Measurements from ENCODE around the gene ZMIZ1.

The ZMIZ1 gene

DNA sequence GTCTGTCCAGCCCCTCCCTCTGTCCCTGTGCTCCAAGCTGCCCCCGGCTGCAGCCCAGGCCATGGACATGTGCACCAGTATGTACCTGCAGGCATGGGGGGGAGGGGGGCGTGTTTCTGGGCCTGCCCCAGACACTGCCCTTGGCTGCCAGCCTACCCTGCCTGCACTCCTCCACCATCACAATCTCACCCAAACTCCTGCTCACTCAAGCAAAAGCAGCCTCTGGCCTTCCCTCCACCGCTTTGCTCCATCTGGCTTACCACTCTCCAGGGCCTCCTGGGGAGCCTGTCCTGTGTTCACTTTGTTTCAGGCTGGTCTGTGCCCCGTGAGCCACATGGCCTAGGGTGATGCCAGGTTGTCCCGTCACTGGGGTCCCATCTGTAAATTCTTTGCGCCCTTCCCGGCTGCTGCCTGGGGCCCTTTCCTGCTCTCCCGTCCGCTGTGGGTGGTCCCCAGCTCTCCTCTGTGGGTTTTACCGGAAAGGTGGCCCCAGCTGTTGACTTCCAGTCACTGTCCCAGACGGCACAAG lies 245.2 kb downstream of the ZMIZ1 start:
- Mint-ChIP-seq H3K4me3 (no peak overlapping the region), H3K4me1 (peaks cover 40% of the 10 kb centered on the region), H3K27me3 (no peaks in the 10 kb centered on the region), H3K9me3 (peaks cover 4 to 6% of the 10 kb centered on the region in 2 donors), H3K27ac (peak overlapping the region; percentile 80 to 95)
- ATAC-seq, result no peak
- DNase-seq, result no peak

DNA sequence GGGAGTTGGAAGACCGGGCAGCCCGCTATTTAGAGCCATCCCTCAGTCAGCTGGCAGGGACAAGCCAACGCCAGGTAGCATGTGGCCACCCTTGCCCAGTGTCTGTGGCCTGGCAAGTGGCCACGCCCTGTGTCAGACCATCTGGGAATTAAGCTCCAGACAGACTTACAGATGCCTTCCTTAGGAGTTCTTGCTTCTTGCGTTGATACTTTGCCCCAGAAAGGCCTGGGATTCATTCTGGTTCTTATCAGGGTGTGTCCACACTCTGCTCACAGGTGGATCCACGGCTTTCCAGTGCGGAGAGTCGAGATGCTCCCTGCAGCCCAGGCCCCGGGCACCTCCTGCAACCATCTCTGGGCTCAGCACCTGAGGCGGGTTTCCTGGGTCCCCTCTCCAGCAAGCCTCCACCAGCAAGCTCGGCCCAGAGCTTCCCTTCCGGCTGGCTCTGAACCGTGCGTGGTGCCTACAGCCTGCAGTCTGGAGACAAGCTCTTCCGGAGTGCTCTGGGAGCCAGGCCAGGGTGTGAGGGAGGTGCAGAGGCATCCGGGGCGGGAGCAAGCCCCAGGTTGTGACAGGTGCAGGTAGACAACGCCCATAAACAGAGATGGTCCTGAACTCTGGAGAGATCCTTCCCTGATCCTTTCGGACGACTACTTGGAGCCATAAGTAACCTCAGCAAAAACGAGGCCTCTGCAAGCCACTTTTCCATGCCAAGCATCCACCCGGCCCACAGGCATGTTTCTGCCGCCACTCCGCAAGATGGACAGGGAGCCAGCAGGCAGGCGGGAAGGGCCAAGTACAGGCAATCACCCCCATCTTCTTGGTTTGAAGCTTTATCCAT lies 246.2 kb downstream of the ZMIZ1 start:
- Mint-ChIP-seq H3K4me3 (no peak overlapping the region), H3K9me3 (peaks cover 13 to 15% of the 10 kb centered on the region in 2 donors), H3K4me1 (peaks cover 44% of the 10 kb centered on the region), H3K27me3 (no peaks in the 10 kb centered on the region), H3K27ac (no peak overlapping the region)
- DNase-seq (no peak), ATAC-seq (no peak)

DNA sequence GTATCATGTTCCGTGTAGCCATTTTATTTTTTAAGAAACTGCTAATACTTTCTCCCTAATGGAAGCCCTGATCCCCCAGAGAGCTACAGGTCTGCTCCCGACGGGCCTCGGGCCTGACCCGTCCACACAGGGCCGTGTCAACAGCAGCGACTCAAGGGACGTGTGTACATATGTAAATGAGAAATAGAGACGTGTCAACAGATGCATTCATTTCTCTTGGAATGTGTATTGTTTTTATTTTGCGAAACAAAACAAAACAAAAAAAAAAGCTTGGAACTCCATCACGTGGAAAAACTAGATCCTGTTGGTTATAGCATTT lies 246.8 kb downstream of the ZMIZ1 start:
- Mint-ChIP-seq H3K4me1 (peaks cover 50% of the 10 kb centered on the region), H3K4me3 (no peak overlapping the region), H3K27ac (no peak overlapping the region), H3K27me3 (no peaks in the 10 kb centered on the region), H3K9me3 (peaks cover 13 to 15% of the 10 kb centered on the region in 2 donors)
- DNase-seq (no peak), ATAC-seq (no peak)

DNA sequence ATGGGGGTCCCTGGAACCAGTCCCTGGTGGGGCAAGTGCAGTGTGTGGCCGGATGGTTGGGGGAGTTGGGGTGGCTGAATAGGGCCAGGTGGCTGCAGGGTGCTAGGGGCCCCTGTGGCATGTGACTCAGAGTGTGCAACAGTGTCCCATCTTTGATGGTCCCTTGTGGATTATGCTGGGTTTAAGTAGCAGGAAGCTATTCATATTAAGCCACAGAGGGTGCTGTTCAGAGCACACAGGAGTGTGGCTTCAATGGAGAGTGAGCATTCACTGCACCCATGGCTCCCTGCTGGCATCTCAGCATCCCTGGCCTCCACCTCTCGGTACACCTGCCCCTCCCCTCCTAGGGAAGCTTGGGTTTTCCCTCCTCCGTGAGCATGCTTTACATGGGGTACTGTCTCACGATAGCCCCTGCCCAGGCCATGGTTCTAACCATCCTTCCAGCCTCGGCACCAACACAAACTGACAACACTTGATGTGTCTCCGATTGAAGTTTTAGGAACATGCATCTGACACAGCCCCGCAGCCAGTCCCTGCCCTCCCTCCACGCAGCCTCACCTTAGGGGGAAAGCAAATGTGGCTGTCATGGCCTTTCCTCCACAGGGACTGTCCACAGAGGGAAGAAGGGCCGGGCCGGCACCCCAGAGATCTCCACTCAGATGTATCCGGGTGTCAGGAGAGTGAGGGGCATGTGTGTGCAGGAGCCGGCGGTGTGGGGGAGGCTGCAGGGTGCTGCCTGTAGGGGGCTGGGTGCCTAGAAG lies 248.1 kb downstream of the ZMIZ1 start:
- H3K9me3 Mint-ChIP-seq, result peaks cover 13 to 15% of the 10 kb centered on the region in 2 donors
- peak; percentile 25 to 42 for DNase-seq
- H3K4me1 Mint-ChIP-seq, result peaks cover 60% of the 10 kb centered on the region
- H3K27ac Mint-ChIP-seq, result peak overlapping the region; percentile 81 to 95
- ATAC-seq, result peak; percentile 78
- H3K27me3 Mint-ChIP-seq, result no peaks in the 10 kb centered on the region
- peak overlapping the region; percentile 73 to 80 for H3K4me3 Mint-ChIP-seq

DNA sequence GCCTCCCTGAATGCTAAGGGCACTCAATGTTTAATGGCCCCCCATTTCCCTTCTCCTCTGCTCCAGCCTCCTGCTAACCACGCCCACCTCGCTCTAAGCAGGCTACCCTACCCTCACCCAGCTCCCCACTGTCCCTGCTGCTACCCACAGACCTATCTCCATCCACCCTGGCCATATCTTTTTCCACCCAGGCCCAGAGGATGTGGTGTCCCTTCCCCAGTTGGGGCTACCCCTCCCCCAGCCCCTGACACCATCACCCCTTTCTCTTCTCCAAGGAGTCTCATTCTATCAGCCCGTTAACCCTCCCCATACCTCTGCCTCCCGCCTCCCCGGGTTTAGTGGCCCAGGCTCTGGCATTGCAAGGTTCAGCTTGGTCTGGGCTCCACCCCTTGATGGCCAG lies 249.6 kb downstream of the ZMIZ1 start:
- Mint-ChIP-seq H3K27ac (peak overlapping the region; percentile 21 to 95), H3K27me3 (no peaks in the 10 kb centered on the region), H3K4me3 (peak overlapping the region; percentile 73 to 80), H3K4me1 (peaks cover 75% of the 10 kb centered on the region), H3K9me3 (peaks cover 13 to 15% of the 10 kb centered on the region in 2 donors)
- no peak for ATAC-seq
- DNase-seq, result no peak

DNA sequence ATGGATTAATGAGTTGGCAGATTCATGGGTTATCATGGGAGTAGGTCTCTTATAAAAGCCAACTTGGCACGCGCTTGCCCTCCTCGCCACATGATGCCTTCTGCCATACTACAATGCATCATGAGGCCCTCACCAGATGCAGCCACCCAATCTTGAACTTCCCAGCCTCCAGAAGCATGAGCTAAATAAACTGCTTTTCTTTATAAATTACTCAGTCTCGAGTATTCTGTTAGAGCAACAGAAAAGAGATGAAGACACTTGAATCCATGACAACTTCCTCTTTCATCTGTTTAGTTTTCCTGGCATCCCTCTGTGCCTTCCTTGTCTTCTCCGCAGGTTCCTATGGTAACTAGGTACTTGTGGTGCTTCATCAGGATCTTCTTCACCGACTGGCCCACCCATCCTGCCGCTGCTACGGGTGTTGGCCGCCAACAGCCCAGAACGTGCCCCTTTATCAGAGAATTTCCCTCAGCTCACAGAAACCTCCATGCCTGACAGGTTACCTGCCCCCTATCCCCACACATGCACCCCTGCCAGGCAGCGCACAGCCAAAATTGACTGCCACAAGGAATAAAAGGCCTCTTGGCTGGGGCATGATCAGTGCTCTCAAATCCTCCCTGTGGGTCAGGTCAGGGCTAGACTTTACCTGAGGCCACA lies 250.5 kb downstream of the ZMIZ1 start:
- DNase-seq (no peak), ATAC-seq (no peak)
- Mint-ChIP-seq H3K27me3 (no peaks in the 10 kb centered on the region), H3K4me3 (peak overlapping the region; percentile 73 to 80), H3K4me1 (peaks cover 80% of the 10 kb centered on the region), H3K27ac (peak overlapping the region in 1 of 2 donors; percentile 21), H3K9me3 (peaks cover 13 to 15% of the 10 kb centered on the region in 2 donors)

DNA sequence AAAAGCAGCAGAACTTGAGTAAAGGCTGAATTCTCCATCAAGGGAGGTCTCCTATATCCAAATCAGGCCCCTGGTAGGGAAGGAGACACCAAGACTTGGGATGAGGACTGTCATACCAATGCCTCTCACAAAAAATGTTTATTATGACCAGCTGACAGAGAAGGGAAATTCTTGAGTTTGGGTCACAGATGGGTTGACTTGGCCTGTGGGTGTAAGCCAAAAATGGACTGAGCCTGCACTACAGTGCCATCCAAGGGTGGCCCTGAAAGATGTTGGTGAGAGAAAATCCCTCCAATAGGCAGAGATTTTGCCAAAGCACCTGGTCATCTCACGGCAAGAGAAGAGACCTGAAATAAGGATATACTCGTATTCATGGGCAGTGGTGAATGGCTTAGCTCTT lies 251.6 kb downstream of the ZMIZ1 start:
- no peak for DNase-seq
- Mint-ChIP-seq H3K4me3 (no peak overlapping the region), H3K9me3 (peaks cover 13 to 15% of the 10 kb centered on the region in 2 donors), H3K4me1 (peaks cover 88% of the 10 kb centered on the region), H3K27me3 (no peaks in the 10 kb centered on the region), H3K27ac (no peak overlapping the region)
- no peak for ATAC-seq

DNA sequence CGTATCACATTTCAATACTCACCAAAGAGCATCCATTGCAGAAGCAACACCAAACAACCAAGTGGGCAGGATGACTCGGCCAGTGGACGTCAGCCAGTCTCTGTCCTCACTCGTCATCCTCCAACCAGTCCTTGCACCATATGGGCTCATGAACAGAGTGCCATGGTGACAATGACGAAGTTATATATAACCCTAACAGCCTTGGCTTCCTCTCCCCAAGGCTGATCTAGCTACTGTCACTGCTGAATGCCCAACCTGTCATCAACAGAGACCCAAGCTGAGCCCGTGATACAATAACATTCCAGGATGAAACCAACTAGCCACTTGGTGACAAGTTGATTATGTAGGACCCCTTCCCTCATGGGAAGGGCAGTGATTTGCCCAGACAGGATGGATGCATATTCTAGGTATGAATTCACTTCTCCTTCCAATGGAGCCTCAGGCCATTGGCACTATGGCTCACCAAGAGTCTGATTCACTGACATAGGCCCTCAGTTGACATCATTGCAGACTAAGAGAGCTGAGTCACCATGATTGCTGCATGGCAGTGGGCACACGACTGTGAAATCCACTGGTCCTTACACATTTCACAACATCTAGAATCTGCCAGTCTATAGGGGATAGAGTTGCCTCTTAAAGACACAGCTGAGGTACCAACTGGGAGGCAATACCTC lies 252.2 kb downstream of the ZMIZ1 start:
- Mint-ChIP-seq H3K9me3 (peaks cover 13 to 15% of the 10 kb centered on the region in 2 donors), H3K4me3 (no peak overlapping the region), H3K27me3 (no peaks in the 10 kb centered on the region), H3K4me1 (peaks cover 82% of the 10 kb centered on the region), H3K27ac (no peak overlapping the region)
- DNase-seq (peak in 1 of 2 donors; percentile 46), ATAC-seq (peak; percentile 21)

DNA sequence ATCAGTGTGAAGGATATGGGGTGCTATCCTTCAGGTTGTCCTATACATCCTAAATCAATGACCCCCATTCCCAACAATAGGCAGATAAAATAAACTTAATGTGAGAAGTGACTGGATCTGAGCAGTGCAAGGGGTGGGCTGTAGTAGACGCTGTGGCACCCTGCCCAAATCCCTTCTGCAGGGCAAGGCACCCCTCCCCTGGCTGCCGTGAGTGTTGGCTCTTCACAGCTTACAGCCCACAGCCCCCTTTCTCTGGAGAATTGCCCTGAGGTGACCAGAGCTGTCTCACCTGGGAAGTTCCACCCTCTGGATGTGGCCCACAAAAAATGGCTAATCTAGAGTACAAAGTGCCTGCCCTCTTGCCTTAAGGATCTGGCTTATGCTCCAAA lies 252.7 kb downstream of the ZMIZ1 start:
- no peak overlapping the region for H3K4me3 Mint-ChIP-seq
- no peak for DNase-seq
- no peak overlapping the region for H3K27ac Mint-ChIP-seq
- peaks cover 13 to 15% of the 10 kb centered on the region in 2 donors for H3K9me3 Mint-ChIP-seq
- ATAC-seq, result no peak
- peaks cover 79% of the 10 kb centered on the region for H3K4me1 Mint-ChIP-seq
- H3K27me3 Mint-ChIP-seq, result no peaks in the 10 kb centered on the region

DNA sequence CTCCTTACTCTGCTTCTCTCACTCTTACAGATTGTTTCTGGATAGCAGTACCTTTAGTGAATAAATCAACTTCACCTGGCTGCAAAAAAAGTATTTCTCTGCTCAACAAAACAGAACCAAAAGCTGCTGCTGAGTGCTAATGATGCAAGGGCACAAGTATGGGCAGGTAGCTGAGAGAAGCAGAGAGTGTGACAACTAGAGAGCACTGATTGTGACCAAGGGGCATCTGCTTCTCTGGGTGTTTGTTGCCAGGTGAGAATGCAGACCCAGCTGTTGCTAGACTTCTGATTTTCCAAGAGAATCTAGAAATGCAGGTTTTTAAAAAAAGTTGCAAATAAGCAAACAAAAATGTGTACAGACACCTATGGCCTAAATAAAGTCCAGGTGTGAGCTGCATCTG lies 253.2 kb downstream of the ZMIZ1 start:
- Mint-ChIP-seq H3K9me3 (peaks cover 13 to 15% of the 10 kb centered on the region in 2 donors), H3K27me3 (no peaks in the 10 kb centered on the region), H3K4me3 (no peak overlapping the region), H3K27ac (no peak overlapping the region), H3K4me1 (peaks cover 74% of the 10 kb centered on the region)
- no peak for ATAC-seq
- no peak for DNase-seq

DNA sequence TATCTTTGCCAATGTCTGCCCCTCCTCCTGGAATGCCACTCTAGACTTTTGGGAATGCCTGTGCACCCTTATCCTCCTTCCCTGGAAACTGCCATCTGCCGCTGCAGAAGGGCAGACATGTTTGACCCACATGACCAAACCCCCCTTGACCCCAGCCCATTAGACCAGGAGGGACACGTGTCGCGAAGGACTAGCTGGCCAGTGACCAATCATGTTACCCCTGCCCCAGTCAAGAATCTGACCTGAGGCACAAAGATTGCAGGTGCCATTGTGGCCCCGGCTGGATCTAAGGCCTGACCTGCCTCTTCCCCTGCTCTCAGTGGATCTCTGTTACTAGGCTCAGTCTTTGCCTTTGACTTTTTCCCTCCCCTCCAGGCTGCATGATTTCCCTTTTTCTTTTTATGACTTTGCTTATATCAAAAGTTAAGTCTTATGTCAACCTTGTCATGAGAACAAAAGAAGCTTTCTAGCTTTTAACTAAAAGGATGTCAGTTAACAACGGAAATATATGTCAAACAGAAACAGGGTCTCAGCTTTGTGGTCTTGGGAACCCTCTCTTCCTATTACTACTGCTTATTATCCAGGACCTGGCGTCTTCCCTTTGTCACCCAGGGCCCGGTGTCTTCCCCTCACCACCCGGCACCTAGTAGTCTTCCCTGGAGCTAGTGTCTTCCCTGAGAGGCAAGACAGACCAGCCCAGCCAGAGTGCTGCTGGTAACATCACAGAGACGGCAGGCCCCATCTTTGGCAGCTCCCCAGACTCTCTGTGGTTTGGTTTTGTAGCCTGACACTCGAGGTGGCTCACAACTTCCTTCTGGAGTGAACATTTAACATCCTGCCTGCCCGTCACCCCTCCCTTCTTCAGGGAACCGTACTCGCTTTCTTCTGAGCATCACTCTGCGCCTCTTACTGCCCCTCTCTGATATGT lies 254.1 kb downstream of the ZMIZ1 start:
- H3K27me3 Mint-ChIP-seq, result no peaks in the 10 kb centered on the region
- ATAC-seq (peak; percentile 90), DNase-seq (peak; percentile 67 to 83)
- peaks cover 13 to 15% of the 10 kb centered on the region in 2 donors for H3K9me3 Mint-ChIP-seq
- H3K4me3 Mint-ChIP-seq, result peak overlapping the region; percentile 72 to 79
- H3K4me1 Mint-ChIP-seq, result peaks cover 65% of the 10 kb centered on the region
- H3K27ac Mint-ChIP-seq, result peak overlapping the region; percentile 96 to 98

DNA sequence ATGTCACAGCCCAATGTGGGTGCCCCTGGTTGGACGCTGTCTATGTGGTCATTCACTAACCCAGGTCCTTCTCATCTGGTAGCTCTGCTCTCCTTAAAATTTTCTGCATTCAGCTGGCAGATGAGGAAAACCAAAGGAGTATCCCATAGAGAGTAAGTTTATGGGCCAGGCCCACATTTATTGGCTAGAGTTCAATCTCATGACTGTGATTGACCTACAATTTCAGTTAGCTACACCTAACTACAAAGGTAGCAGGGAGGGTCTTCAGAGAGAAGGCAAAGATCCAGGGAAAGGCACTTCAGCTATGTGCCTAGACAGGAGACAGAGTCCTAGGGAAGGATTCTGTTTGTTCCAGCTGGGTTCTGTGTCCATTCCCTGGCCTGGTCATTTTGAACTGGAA lies 254.8 kb downstream of the ZMIZ1 start:
- peaks cover 12 to 13% of the 10 kb centered on the region in 2 donors for H3K9me3 Mint-ChIP-seq
- H3K4me1 Mint-ChIP-seq, result peaks cover 58% of the 10 kb centered on the region
- H3K4me3 Mint-ChIP-seq, result peak overlapping the region; percentile 72 to 79
- H3K27me3 Mint-ChIP-seq, result no peaks in the 10 kb centered on the region
- ATAC-seq (peak; percentile 3), DNase-seq (no peak)
- H3K27ac Mint-ChIP-seq, result peak overlapping the region in 1 of 2 donors; percentile 98

DNA sequence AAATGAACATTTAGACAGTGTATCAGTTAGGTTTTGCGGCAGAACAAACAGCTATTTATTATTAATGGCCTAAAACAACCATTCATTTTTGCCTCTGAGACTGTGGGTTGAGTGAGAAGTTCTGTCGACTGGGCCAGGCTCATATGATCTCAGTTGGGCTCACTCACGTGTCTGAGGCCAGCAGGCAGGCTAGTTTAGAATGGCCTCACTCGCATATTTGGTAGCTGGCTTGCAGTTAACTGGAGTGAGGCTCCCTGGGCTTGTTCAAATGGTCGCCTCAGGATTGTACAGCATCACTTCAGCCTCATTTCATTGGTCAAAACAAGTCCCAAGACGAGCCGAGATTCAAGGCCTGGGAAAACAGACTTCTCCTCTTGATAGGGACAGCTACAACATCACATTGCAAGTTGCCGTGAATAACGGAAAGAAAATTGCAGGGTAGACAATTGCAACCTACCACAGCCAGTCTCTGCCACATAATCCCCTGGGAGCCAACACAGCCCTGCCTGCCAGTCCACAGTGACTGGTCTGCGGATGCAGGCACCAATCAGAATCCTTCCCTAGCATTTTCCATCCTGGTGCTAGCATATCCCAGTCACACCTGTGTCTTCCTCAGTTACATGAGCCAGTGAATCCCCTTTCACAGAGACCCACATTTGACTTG lies 255.4 kb downstream of the ZMIZ1 start:
- H3K9me3 Mint-ChIP-seq, result peaks cover 7% of the 10 kb centered on the region in 2 donors
- no peak overlapping the region for H3K4me3 Mint-ChIP-seq
- DNase-seq, result no peak
- H3K27me3 Mint-ChIP-seq, result no peaks in the 10 kb centered on the region
- ATAC-seq, result no peak
- peaks cover 52% of the 10 kb centered on the region for H3K4me1 Mint-ChIP-seq
- no peak overlapping the region for H3K27ac Mint-ChIP-seq
